ENCODE measurements around the gene SHOX. TPM values are rescaled to one million over a fixed set of nuclear protein-coding genes. Genes with fewer than 3 reads are reported as not detected.

Gene SHOX
- total RNA-seq, 5 donors from 2014 or later (not counting 1 experiment from before 2014, with no cell fraction given): not detected

GRCh38 chrX:675955-676295 is 45.3 kb downstream of the SHOX start:
- Histone ChIP-seq H3K36me3 (ENCODE audit: control insufficient read depth in 2 of 2, extremely low read depth in 1 of 2, insufficient read depth in 1 of 2, low read length in 1 of 2) (no peaks in the 10 kb centered on the region), H3K9me3 (no peaks in the 10 kb centered on the region), H3K27me3 (replicated peaks in 1 of 2; ENCODE audit: control insufficient read depth in 2 of 2, extremely low read depth in 1 of 2, insufficient read depth in 2 of 2, low read length in 1 of 2) (peaks cover 0 to 5% of the 10 kb centered on the region in 2 experiments), H3K4me1 (ENCODE audit: control insufficient read depth in 1 of 2, extremely low read depth in 1 of 2, insufficient read depth in 2 of 2, low read length in 2 of 2) (no peaks in the 10 kb centered on the region), H3K27ac (ENCODE audit: low read length) (no peak overlapping the region), H3K4me3 (ENCODE audit: control insufficient read depth in 1 of 2, extremely low read depth in 1 of 2, low read length in 1 of 2) (no peak overlapping the region)
- Mint-ChIP-seq H3K36me3 (no peaks in the 10 kb centered on the region), H3K4me1 (no peaks in the 10 kb centered on the region), H3K9me3 (peaks cover 0 to 12% (median 6%) of the 10 kb centered on the region in 3 donors), H3K4me3 (no peak overlapping the region), H3K27ac (no peak overlapping the region), H3K27me3 (peaks cover 8 to 27% of the 10 kb centered on the region in 2 donors)
- 82% methylated on average over 8 of the region's 15 CpGs for WGBS (ENCODE audit: insufficient coverage)
- ATAC-seq (replicated peaks in 1 of 4) (no peak), DNase-seq (no peak)
- CTCF ChIA-PET: no interaction called here
- POLR2A ChIA-PET: no interaction called here

- DNase-seq: no peak
- H3K27me3 ChIP-seq (replicated peaks in 1 of 2; ENCODE audit: control insufficient read depth in 2 of 2, extremely low read depth in 1 of 2, insufficient read depth in 2 of 2, low read length in 1 of 2): no peaks in the 10 kb centered on the region
- H3K4me1 Mint-ChIP-seq: no peaks in the 10 kb centered on the region
- H3K36me3 ChIP-seq (ENCODE audit: control insufficient read depth in 2 of 2, extremely low read depth in 1 of 2, insufficient read depth in 1 of 2, low read length in 1 of 2): no peaks in the 10 kb centered on the region
- no peak overlapping the region for H3K27ac ChIP-seq (ENCODE audit: low read length)
- peaks cover 0 to 21% (median 6%) of the 10 kb centered on the region in 3 donors for H3K9me3 Mint-ChIP-seq
- CTCF ChIA-PET: no interaction called here
- peak overlapping the region in 1 of 2 donors; percentile 44 for H3K27ac Mint-ChIP-seq
- H3K27me3 Mint-ChIP-seq: peaks cover 4 to 21% of the 10 kb centered on the region in 2 donors
- no peak overlapping the region for H3K4me3 Mint-ChIP-seq
- H3K4me1 ChIP-seq (ENCODE audit: control insufficient read depth in 1 of 2, extremely low read depth in 1 of 2, insufficient read depth in 2 of 2, low read length in 2 of 2): no peaks in the 10 kb centered on the region
- H3K4me3 ChIP-seq (ENCODE audit: control insufficient read depth in 1 of 2, extremely low read depth in 1 of 2, low read length in 1 of 2): no peak overlapping the region
- no peaks in the 10 kb centered on the region for H3K36me3 Mint-ChIP-seq
- POLR2A ChIA-PET: no interaction called here
- WGBS (ENCODE audit: insufficient coverage): 89% methylated on average over 11 of the region's 13 CpGs
- H3K9me3 ChIP-seq: no peaks in the 10 kb centered on the region
- no peak for ATAC-seq (replicated peaks in 1 of 4)
Observed at GRCh38 chrX:677376-677775, 46.8 kb downstream of the SHOX start.

GRCh38 chrX:679291-679979 is 48.8 kb downstream of the SHOX start:
- peaks cover 0 to 14% of the 10 kb centered on the region in 2 donors for H3K27me3 Mint-ChIP-seq
- Histone ChIP-seq H3K9me3 (no peaks in the 10 kb centered on the region), H3K36me3 (ENCODE audit: control insufficient read depth in 2 of 2, extremely low read depth in 1 of 2, insufficient read depth in 1 of 2, low read length in 1 of 2) (no peaks in the 10 kb centered on the region), H3K27ac (ENCODE audit: low read length) (no peak overlapping the region), H3K4me1 (ENCODE audit: control insufficient read depth in 1 of 2, extremely low read depth in 1 of 2, insufficient read depth in 2 of 2, low read length in 2 of 2) (no peaks in the 10 kb centered on the region), H3K4me3 (ENCODE audit: control insufficient read depth in 1 of 2, extremely low read depth in 1 of 2, low read length in 1 of 2) (no peak overlapping the region), H3K27me3 (replicated peaks in 1 of 2; ENCODE audit: control insufficient read depth in 2 of 2, extremely low read depth in 1 of 2, insufficient read depth in 2 of 2, low read length in 1 of 2) (no peaks in the 10 kb centered on the region)
- H3K36me3 Mint-ChIP-seq: no peaks in the 10 kb centered on the region
- DNase-seq: no peak
- no peak for ATAC-seq (replicated peaks in 1 of 4)
- WGBS (ENCODE audit: insufficient coverage): 75% methylated on average over 37 of the region's 39 CpGs
- peaks cover 0 to 16% (median 11%) of the 10 kb centered on the region in 3 donors for H3K9me3 Mint-ChIP-seq
- no peak overlapping the region for H3K4me3 Mint-ChIP-seq
- H3K27ac Mint-ChIP-seq: no peak overlapping the region
- no peaks in the 10 kb centered on the region for H3K4me1 Mint-ChIP-seq
- POLR2A ChIA-PET: no interaction called here
- CTCF ChIA-PET: no interaction called here

- H3K27me3 ChIP-seq (replicated peaks in 1 of 2; ENCODE audit: control insufficient read depth in 2 of 2, extremely low read depth in 1 of 2, insufficient read depth in 2 of 2, low read length in 1 of 2): no peaks in the 10 kb centered on the region
- no peaks in the 10 kb centered on the region for H3K36me3 ChIP-seq (ENCODE audit: control insufficient read depth in 2 of 2, extremely low read depth in 1 of 2, insufficient read depth in 1 of 2, low read length in 1 of 2)
- H3K27ac Mint-ChIP-seq: no peak overlapping the region
- no peaks in the 10 kb centered on the region for H3K4me1 ChIP-seq (ENCODE audit: control insufficient read depth in 1 of 2, extremely low read depth in 1 of 2, insufficient read depth in 2 of 2, low read length in 2 of 2)
- H3K4me3 ChIP-seq (ENCODE audit: control insufficient read depth in 1 of 2, extremely low read depth in 1 of 2, low read length in 1 of 2): no peak overlapping the region
- ChIA-PET CTCF (no interaction called here), POLR2A (no interaction called here)
- H3K9me3 ChIP-seq: no peaks in the 10 kb centered on the region
- whole genome bisulfite sequencing (ENCODE audit: insufficient coverage): 94% methylated on average over 14 of the region's 14 CpGs
- peaks cover 0 to 16% (median 11%) of the 10 kb centered on the region in 3 donors for H3K9me3 Mint-ChIP-seq
- ATAC-seq (replicated peaks in 1 of 4): no peak
- no peak overlapping the region for H3K4me3 Mint-ChIP-seq
- peaks cover 0 to 13% of the 10 kb centered on the region in 2 donors for H3K27me3 Mint-ChIP-seq
- no peaks in the 10 kb centered on the region for H3K4me1 Mint-ChIP-seq
- DNase-seq: no peak
- H3K36me3 Mint-ChIP-seq: no peaks in the 10 kb centered on the region
- H3K27ac ChIP-seq (ENCODE audit: low read length): no peak overlapping the region
Observed at GRCh38 chrX:680062-680461, 49.5 kb downstream of the SHOX start.

- Histone ChIP-seq H3K4me3 (ENCODE audit: control insufficient read depth in 1 of 2, extremely low read depth in 1 of 2, low read length in 1 of 2) (no peak overlapping the region), H3K27me3 (replicated peaks in 1 of 2; ENCODE audit: control insufficient read depth in 2 of 2, extremely low read depth in 1 of 2, insufficient read depth in 2 of 2, low read length in 1 of 2) (no peaks in the 10 kb centered on the region), H3K27ac (ENCODE audit: low read length) (no peak overlapping the region), H3K9me3 (no peaks in the 10 kb centered on the region), H3K4me1 (ENCODE audit: control insufficient read depth in 1 of 2, extremely low read depth in 1 of 2, insufficient read depth in 2 of 2, low read length in 2 of 2) (no peaks in the 10 kb centered on the region), H3K36me3 (ENCODE audit: control insufficient read depth in 2 of 2, extremely low read depth in 1 of 2, insufficient read depth in 1 of 2, low read length in 1 of 2) (no peaks in the 10 kb centered on the region)
- no peaks in the 10 kb centered on the region for H3K4me1 Mint-ChIP-seq
- 33% methylated on average over 1 of the region's 3 CpGs for WGBS (ENCODE audit: insufficient coverage)
- DNase-seq (no peak), ATAC-seq (replicated peaks in 1 of 4) (no peak)
- ChIA-PET CTCF (no interaction called here), POLR2A (no interaction called here)
- H3K36me3 Mint-ChIP-seq: no peaks in the 10 kb centered on the region
- H3K4me3 Mint-ChIP-seq: no peak overlapping the region
- H3K9me3 Mint-ChIP-seq: peaks cover 8 to 16% (median 16%) of the 10 kb centered on the region in 3 donors
- no peak overlapping the region for H3K27ac Mint-ChIP-seq
- H3K27me3 Mint-ChIP-seq: peaks cover 0 to 14% of the 10 kb centered on the region in 2 donors
Observed at GRCh38 chrX:681989-682388, 51.4 kb downstream of the SHOX start.

GRCh38 chrX:682892-683291 is 52.3 kb downstream of the SHOX start:
- Histone ChIP-seq H3K27me3 (replicated peaks in 1 of 2; ENCODE audit: control insufficient read depth in 2 of 2, extremely low read depth in 1 of 2, insufficient read depth in 2 of 2, low read length in 1 of 2) (no peaks in the 10 kb centered on the region), H3K4me1 (ENCODE audit: control insufficient read depth in 1 of 2, extremely low read depth in 1 of 2, insufficient read depth in 2 of 2, low read length in 2 of 2) (no peaks in the 10 kb centered on the region), H3K27ac (ENCODE audit: low read length) (no peak overlapping the region), H3K4me3 (ENCODE audit: control insufficient read depth in 1 of 2, extremely low read depth in 1 of 2, low read length in 1 of 2) (no peak overlapping the region), H3K36me3 (ENCODE audit: control insufficient read depth in 2 of 2, extremely low read depth in 1 of 2, insufficient read depth in 1 of 2, low read length in 1 of 2) (no peaks in the 10 kb centered on the region), H3K9me3 (no peaks in the 10 kb centered on the region)
- ChIA-PET CTCF (no interaction called here), POLR2A (no interaction called here)
- Mint-ChIP-seq H3K4me1 (no peaks in the 10 kb centered on the region), H3K27me3 (peaks cover 0 to 14% of the 10 kb centered on the region in 2 donors), H3K27ac (no peak overlapping the region), H3K4me3 (no peak overlapping the region), H3K36me3 (no peaks in the 10 kb centered on the region), H3K9me3 (peaks cover 8 to 16% (median 16%) of the 10 kb centered on the region in 3 donors)
- DNase-seq: no peak
- 88% methylated on average over 8 of the region's 8 CpGs for WGBS (ENCODE audit: insufficient coverage)
- ATAC-seq (replicated peaks in 1 of 4): no peak

- DNase-seq: no peak
- 77% methylated on average over 8 of the region's 8 CpGs for WGBS (ENCODE audit: insufficient coverage)
- H3K4me1 ChIP-seq (ENCODE audit: control insufficient read depth in 1 of 2, extremely low read depth in 1 of 2, insufficient read depth in 2 of 2, low read length in 2 of 2): no peaks in the 10 kb centered on the region
Observed at GRCh38 chrX:683576-683975, 53.0 kb downstream of the SHOX start.

More at GRCh38 chrX:683576-683975, 53.0 kb downstream of the SHOX start:
- Mint-ChIP-seq H3K27me3 (peaks cover 0 to 14% of the 10 kb centered on the region in 2 donors), H3K4me3 (no peak overlapping the region), H3K36me3 (no peaks in the 10 kb centered on the region), H3K27ac (no peak overlapping the region), H3K4me1 (no peaks in the 10 kb centered on the region), H3K9me3 (peaks cover 8 to 16% (median 16%) of the 10 kb centered on the region in 3 donors)
- ChIA-PET POLR2A (no interaction called here), CTCF (no interaction called here)
- H3K4me3 ChIP-seq (ENCODE audit: control insufficient read depth in 1 of 2, extremely low read depth in 1 of 2, low read length in 1 of 2): no peak overlapping the region
- no peak overlapping the region for H3K27ac ChIP-seq (ENCODE audit: low read length)
- H3K27me3 ChIP-seq (replicated peaks in 1 of 2; ENCODE audit: control insufficient read depth in 2 of 2, extremely low read depth in 1 of 2, insufficient read depth in 2 of 2, low read length in 1 of 2): no peaks in the 10 kb centered on the region
- H3K9me3 ChIP-seq: no peaks in the 10 kb centered on the region
- H3K36me3 ChIP-seq (ENCODE audit: control insufficient read depth in 2 of 2, extremely low read depth in 1 of 2, insufficient read depth in 1 of 2, low read length in 1 of 2): no peaks in the 10 kb centered on the region
- ATAC-seq (replicated peaks in 1 of 4): no peak

Data from T-cell (primary cell).